Gastrocnemius medialis (tissue), 4 donors: ENCODE measurements around the gene CMTM4.

Source experiments
- CTCF ChIP-seq, 5 experiments: fragments of 450-650 bp in 3 of 5; fragments of 200-600 bp in 2 of 5; sonication (generic) in 2 of 5; IDR thresholded peaks in 4 of 5; conservative IDR thresholded peaks in 1 of 5; 1 replicate in 4 of 5; 2 replicates in 1 of 5; pipeline ENCODE4 v1.5.1; 2016 to 2019; ENCODE audit warnings: antibody characterized with exemption in 5 of 5, mild to moderate bottlenecking in 3 of 5, moderate library complexity in 3 of 5
- POLR2A ChIP-seq, 2 donors: fragments of 450-650 bp; IDR thresholded peaks; one replicate each; pipeline ENCODE4 v1.6.1; 2017; ENCODE audit warnings: antibody characterized with exemption in 2 of 2, mild to moderate bottlenecking in 2 of 2, moderate library complexity in 2 of 2

GRCh38 chr16:66681676-66682075 is 14.9 kb downstream of the CMTM4 start:
- TF ChIP-seq POLR2A (IDR thresholded peaks at IDR 0.05) (no peak), CTCF (IDR thresholded peaks at IDR 0.05 in 4 of 5, conservative IDR thresholded peaks at IDR 0.05 in 1 of 5) (no peak)
